Left kidney (tissue), 8 donors: ENCODE measurements around the gene SMIM35. TPM values are rescaled to one million over a fixed set of nuclear protein-coding genes. Genes with fewer than 3 reads are reported as not detected.

Experiments used
- DNase-seq: peaks from one replicate; pipeline ENCODE4 v3.0.0-alpha.2; 2013
- long read RNA-seq, 8 donors: transcript quantifications; one replicate each; lab custom pipeline, GENCODE V29; 2026
- polyA plus RNA-seq: library from polyadenylated mRNA; unstranded; fragments of 120-200 nt; gene quantifications from one replicate; pipeline ENCODE4 v1.2.1, GENCODE V29; 2013; ENCODE audit not compliant: insufficient read length

The SMIM35 gene
- 0.17 TPM for polyA plus RNA-seq
- long read RNA-seq, donor 1 = 0 reads
- long read RNA-seq, donor 2 = 0 reads
- long read RNA-seq, donor 3 = 0 reads
- long read RNA-seq, donor 4 = 0 reads
- long read RNA-seq, donor 5, partial matches to known transcripts = 34 of 40 reads
- long read RNA-seq, donor 5, other reads (novel, unspliced or antisense) = 6 of 40 reads
- long read RNA-seq, donor 6 = 0 reads
- long read RNA-seq, donor 7 = 0 reads
- long read RNA-seq, donor 8 = 0 reads

DNA sequence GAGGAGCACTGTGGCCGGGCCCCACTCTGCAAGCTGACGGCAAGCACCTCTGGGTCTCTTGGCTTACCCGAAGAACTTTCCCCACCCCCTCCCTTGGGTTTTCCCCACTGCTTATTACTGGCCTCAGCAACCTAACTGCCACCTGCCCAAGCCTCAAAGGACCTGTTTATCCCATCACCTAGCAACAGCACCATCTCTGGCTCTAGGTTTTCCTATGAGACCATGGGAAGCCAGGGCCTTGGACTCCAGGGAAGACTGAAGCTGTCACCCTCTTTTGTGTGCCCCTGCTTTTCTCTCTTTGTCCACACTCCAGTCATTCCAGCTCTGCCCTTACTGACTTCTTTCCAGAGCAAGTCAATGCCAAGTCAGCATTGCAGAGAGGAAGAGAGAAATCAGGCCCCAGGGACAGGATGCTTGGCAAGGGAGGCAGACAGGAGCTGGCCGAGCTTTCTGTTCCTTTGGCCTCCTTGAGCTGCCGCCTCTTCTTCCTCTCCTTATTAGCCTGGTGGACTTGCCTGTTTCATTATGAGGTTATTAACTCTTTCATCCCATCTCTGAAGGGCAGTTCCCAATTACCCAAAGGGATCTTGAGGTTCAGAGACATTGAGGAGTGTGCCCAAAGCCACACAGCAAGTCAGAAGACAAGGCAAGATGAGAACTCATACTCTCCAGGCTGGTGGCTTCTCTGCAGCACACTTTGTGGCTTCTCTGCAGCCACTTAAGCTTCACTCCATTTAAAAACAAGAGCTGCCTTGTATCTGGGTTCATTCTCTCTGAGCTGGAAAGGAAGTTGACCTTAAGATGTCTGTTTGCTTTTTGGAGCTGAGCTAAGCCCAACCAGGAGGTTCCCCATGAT lies at the start of gene SMIM35:
SMIM35 (minus strand) TSS at position 51 of the 856 bp plus-strand sequence. CDS start 206 bp downstream, outside the sequence.
- DNase-seq = no peak

- DNase-seq = no peak
Measured at GRCh38 chr11:118136341-118136740, 49.6 kb upstream of the SMIM35 start.

GRCh38 chr11:118135796-118136165 lies 49.0 kb upstream of the SMIM35 start:
- DNase-seq = no peak

DNA sequence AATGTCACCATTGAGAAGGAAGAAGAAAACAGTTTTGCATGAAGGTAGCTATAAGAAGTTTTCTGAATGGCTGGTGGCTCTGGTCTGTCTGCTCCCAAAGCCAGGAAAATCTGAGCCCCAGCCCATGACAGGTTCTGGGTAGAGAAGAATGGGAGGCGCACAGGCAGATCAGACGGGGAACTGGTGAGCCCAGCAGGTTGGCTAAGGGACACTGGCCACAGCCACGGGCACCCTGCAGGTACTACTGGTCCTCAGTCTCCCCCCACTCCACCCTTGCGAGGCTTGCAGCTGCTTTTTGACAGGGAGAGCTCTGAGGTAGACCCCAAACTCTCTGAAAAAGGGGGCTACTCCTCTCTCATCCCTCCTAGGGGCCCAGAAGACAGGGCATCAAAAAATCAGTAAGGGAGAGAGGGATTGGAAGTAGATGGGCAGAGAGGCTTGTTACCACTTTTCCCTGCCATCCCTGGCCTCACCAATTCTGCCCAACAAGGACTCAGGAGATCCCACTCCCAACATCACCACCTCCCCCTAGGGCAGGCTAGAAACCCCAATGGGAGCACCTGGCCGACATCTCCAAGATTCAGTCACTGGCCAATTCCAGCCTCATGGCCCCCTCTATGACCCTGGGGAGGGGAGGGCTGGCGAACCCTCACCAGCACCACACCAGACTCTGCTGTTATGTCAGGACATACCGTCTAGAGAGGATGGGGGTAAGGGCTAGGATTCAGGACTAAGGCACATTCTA lies 48.5 kb upstream of the SMIM35 start:
- DNase-seq = no peak

- DNase-seq = no peak
Measured at GRCh38 chr11:118133816-118134215, 47.1 kb upstream of the SMIM35 start.

GRCh38 chr11:118132385-118133151 lies 45.8 kb upstream of the SMIM35 start:
- no peak for DNase-seq

DNA sequence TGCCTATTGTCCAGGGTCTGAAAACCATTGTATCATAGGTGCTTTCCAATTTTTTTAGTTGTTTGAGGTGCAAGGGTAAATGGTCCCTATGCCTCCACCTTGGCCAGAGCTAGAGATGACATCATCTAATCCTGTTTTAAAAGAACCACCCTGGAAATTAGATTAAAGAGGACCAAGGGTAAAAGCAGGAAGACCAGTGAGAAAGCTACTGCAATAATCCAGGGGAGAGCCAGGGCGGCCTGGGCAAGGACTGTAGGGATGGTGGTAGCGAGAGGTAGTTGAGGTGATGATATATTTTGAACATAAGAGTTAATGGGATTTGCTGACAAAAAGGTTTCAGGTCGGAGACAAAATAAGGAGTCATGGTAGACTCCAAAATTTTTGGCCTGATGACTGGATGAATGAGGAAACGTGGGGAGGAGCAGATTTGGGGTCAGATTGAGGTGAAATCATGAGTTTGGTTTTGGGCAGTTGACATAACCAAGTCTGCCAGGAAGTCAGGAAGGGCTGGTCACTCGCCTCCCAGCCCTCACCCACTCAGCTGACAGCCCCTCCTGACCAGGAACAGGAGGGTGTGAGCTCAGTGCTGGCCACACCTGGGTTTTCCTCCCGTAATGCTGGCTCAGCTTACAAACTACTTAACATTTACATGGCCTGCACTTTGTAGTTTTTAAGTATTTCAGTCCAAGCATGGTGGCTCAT lies 42.9 kb upstream of the SMIM35 start:
- no peak for DNase-seq

DNA sequence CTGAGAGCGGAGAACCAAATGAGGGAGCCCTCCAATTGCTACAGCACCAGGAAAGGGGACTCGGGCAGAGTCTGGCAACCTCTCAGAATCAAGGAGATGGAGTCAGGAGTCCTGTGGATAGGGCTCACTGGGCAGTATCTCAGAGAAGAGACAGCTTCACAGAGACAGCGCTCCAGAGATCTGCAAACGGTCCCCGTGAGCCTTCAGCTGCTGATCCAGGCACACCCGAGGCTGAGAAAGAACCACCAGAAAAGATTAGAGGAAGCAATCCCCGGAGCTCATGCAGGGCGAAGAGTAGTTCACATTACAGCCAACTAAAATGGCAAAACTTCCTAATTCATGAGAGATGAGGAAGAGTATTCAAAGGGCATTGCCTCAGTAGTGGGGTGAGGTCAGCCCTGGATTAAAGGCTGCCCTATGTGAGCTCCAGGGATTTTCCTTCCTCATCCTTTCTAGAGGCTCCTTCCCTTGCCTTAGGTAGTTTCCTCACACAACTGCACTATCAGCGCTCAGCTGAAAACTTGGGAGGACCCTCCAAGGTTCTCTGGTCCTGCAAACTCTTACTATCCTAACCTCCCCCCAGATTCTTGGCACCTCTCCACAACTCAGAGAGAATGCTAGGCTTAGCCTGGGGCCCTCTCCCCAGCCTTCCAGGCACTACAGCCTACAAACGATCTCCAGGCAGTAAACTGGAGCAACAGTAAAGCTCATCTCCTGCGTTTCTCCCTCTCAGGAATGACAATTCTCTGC lies 42.1 kb upstream of the SMIM35 start:
- DNase-seq = no peak

DNA sequence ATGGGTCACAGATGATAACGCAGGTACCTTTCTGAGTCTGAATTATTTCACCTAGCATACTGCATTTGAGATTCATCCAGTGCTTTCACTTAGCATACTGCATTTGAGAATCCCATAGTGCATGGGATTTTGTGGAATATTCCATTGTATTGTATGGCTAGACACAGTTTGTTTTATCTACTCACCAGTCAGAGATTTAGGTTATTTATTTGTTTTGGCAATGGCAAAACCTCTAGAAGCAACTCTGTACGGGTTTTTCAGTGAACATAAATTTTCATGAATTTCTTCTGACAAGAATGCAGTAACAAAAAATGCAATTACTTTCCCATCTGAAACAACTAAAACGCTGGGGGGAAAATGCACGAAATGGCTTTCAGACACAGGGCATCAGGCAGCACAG lies 41.5 kb upstream of the SMIM35 start:
- no peak for DNase-seq

DNA sequence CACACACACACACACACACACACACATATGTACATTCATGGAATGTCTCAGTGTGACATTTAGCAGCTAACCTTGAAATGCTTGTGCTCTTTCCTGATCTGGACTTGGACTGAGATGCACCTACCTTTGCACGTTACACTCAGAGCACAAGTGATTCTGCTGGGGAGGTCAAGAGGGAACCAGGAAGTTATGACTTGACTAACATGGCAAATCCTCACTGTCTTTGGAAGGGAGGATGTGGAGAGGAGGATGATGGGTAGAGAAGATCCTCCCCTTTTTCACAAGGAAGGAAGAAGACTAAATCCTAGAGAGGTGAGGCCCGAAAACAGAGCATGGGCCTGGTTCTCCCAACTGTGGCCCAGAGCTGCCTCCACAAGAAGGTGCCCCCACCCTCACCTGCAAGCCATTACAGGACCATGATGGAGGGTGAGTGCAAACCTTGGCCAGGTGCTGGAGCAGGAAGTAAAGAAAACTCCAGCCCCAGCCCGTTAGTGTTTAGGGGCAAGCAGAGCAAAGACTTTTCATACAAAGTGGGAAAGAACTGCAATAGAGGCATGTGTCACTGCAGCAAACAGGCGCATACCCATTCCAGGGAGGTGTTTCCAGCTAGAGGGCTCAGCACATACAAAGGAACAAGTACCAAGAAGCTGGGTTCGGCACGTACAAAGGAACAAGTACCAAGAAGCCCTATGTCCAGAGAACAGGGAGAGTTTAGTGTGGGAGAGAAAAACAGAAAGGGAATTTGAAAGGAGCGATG lies 39.5 kb upstream of the SMIM35 start:
- no peak for DNase-seq

- no peak for DNase-seq
Measured at GRCh38 chr11:118124929-118125535, 38.3 kb upstream of the SMIM35 start.

DNA sequence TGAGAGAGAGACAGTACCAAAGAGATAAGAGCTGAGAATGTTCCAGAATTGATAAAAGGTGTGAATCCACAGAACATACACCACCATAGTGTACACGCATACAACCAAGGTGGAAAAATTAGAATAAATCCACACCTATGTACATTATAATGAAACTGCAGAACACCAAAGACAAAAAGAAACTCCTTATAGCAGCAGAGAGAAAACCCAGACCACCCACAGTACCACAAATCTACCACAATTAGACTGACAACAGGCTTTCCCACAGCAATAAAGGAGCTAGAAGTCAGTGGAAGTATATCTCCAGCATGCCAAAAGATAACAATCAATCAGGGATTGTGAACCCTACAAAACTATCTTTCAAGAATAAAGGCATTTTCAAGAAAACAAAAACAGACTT lies 34.0 kb upstream of the SMIM35 start:
- no peak for DNase-seq

DNA sequence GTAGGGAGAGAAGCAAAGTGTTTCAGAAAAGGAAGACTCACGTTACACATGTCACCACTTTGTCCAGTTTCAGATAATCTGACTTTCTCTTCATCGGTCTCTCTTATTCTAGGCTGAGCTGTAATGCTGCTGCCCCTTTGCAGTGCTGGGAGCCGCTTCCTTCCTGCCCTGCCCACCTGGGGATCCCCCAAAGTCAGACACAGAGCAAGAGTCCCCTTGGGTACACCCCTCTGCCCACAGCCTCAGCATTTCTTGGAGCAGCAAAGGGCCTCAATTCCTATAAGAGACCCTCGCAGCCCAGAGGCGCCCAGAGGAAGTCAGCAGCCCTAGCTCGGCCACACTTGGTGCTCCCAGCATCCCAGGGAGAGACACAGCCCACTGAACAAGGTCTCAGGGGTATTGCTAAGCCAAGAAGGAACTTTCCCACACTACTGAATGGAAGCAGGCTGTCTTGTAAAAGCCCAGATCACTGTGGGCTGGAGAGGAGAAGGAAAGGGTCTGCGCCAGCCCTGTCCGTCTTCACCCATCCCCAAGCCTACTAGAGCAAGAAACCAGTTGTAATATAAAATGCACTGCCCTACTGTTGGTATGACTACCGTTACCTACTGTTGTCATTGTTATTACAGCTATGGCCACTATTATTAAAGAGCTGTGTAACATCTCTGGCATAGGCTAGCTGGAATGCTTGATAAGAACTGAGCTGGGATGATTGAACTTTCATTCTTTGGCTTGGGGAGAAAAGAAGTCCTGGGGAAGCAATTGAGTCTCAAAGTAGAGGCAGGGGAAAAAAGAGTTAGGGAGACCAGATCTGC lies 31.2 kb upstream of the SMIM35 start:
- no peak for DNase-seq

DNA sequence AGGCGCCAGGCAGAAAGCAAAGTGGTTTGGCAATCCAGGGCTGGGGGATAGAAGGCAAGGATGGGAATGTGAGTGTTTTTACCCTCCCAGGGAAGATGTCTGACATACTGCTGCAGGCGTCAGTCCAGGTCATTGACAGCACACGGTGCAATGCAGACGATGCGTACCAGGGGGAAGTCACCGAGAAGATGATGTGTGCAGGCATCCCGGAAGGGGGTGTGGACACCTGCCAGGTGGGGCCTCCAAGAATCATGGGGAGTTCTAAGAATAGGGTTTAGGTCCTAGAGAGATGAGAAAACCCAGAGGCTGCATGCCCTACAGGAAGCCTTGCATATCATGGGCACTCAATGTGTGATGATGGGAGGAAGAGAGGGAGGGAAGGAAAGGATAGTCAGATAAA lies 28.3 kb upstream of the SMIM35 start:
- no peak for DNase-seq

- no peak for DNase-seq
Measured at GRCh38 chr11:118114266-118114665, 27.5 kb upstream of the SMIM35 start.

DNA sequence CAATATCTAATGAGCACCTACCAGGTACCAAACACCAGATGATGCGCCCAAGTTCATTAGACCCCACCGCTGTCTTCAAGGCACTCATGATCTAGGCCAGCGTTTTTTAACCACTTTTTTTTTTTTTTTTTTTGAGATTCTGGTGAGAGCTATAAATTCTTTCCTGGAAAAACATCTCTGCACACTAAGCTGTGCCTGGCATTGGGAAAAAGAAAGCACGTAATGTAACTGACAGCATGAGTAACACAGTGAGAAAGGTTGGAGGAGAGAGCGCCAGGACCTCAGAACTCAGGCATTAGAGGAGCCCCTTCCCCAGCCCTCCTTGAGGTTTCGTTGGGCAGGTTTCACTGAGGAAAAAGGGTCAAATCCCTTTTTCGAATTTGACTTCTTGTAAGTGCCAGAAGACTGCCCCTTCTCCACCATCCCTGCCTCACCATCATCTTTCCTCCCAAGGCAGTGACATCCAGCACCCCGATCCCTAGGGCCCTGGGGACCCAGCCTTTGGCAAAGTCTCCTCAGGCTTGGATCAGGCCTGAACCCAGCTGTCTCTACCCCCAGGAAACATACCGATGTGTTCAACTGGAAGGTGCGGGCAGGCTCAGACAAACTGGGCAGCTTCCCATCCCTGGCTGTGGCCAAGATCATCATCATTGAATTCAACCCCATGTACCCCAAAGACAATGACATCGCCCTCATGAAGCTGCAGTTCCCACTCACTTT lies 26.1 kb upstream of the SMIM35 start:
- DNase-seq = no peak

GRCh38 chr11:118111744-118112035 lies 24.9 kb upstream of the SMIM35 start:
- DNase-seq = no peak
